MV-4-11 (cell line): ENCODE data around the gene MED27.
"Not testable (repeated sequence)": the region's sequence is repeated elsewhere in the genome, so short reads cannot be mapped to it uniquely, and the experiment has no call there.

Experiments
- DNase-seq: peaks from one replicate; lab custom pipeline; 2025; lab: John Stamatoyannopoulos, UW

MED27 gene

DNA sequence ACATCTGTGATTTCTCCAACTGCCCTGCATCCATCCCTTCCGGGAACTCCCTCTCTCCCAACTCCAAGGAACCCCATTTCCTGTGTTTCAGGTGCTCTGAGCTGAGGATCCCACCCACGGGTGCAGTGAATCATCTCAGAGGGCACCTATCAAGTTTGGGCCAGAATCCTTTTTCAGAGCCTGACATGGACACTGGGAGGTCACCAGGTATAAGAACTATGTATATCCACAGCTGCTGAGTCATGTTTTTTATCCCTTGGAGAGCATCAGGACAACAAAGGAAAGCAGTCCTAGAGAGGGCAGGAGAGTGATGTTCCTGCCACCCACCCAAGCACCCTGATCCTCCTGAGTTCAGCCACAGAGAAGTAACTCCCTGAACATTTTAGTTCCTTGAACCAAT lies 3.8 kb downstream of the MED27 start:
- DNase-seq, result no peak

DNA sequence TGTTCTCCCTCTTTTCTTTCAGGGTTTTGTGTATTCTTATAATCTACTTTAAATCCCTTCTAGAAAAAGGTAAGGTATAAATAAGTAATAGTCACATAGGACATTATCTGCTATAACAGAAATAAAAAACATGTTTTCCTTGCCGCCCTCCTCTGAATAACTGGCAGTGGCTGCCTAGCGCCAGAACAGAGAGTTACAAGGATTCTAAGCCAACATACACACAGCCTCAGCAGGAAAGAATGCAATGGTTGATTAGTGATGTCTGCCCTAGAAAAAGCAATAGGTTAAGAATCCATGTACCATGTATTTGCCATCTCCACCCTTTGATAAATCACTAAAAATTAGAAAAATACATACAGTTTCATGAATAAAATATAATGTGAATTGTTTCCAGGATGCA lies 4.9 kb downstream of the MED27 start:
- no peak for DNase-seq

DNA sequence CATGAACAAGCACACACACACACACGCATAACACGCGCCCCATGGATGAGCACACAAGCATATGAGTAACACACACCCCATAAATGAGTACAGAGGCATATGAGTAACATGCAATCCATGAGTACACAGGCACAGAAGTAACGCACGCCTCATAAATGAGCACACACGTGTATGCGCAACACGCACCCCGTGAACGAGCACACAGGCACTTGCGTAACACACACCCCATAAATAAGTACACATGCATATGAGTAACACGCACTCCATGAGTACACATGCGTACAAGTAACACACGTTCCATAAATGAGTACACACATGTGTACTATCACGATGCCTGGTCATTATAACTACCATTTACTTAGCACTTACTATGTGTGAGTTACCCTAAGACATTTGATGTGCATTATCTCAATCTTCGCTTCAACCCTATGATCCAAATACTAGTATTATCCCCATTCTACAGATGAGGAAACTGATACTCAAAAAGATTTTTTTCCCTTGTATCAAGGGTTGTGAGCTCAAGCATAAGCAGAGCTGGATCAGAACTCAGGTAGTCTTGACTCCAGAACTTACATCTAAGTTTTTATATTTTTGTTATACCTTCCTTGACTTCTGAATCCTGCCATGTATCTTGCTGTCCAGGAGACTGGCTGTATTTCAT lies 7.7 kb downstream of the MED27 start:
- DNase-seq, result no peak

DNA sequence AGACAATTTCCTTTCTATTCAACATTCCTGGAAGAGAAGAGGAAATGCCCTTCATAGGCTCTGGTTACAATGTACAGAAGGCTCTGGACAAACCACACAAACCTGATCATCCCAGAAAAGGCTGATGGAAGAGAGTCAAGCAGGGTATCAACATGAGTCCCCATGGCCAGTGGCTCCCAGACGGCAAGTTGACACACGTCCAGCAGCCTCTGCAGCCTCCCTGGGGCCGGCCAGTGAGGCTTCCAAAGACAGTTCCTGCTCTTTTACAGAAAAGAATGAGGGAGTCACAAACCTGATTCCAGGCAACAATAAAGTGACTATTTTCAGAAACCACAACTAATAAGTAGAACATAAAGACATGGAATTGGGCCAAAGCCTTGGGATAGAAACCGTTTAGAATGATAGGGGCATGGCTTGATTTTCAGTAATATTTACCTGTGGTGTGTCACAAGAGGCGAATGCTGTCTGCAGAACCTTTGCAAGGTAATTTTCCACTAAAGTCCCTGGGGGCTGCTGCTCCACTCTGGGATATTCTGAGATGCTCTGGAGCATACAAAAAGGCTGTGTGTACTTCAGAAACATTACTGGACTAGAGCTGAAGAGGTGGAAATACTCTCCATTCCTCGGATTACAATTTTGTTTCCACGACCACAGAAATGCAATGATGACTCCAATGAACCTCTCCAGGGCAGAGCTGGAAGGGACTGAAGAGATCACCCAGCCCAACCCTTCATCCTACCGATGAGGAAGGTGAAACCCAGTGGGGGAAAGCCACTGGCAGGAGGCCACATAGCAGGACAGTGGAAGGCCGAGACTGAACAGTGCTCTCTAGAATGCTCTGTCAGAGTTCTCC lies 10.4 kb downstream of the MED27 start:
- DNase-seq, result no peak

DNA sequence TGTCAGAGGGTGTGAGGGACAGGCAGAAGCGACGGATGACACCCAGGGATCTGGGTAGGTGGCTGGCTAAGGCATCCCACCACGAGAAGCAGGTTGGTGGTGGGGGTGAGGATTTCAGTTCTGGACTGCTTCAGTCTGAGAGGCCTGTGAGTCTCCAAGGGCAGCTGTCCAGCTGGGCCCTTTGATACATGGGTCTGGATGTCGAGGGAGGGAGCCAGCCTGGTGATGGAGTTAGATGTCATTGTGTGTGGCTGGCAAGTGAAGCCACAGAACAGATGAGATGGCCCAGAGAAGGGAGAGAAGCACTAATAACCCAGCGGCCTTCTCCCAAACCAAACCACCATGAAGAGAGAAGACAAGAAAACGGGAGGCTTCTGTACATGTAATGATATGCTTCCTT lies 11.1 kb downstream of the MED27 start:
- DNase-seq, result no peak

DNA sequence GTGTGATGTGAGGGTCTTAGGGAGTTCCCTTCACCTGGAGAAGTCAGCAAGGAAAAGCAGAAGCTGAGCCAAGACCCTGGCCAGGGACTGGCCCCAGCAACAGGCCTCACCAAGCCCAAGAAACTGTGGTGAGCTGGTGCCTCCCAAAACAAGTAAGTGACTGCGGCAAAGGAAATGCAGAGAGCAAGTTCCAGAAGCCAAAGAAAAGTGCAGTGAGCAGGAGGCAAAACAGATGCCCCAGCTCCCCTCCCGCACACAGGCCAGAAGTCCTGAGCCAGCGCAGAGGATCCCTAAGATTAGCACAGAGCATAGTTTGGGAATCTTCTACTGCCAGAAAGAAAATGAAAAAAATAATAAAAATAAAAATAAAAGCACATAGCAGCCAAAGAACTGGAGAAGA lies 13.2 kb downstream of the MED27 start:
- no peak for DNase-seq

DNA sequence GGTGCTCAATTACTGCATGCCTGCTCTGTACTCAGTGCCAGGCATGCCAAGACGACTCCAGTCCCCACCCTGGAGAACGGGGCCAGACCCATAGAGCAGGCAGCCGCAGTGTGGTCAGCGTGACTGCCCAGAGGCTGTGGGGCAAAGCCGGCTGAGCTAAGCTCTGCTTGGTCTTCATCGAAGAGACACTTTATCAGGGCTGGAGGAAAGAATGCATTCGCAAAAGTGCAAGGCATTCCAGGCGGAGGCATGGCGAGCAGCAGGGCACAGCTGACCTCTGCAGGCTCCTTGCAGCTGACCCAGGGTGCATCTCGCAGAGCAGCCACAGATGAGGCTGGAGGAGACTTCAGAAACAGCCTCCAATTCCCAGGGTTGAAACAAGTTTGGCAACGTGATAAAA lies 13.6 kb downstream of the MED27 start:
- DNase-seq, result no peak

DNA sequence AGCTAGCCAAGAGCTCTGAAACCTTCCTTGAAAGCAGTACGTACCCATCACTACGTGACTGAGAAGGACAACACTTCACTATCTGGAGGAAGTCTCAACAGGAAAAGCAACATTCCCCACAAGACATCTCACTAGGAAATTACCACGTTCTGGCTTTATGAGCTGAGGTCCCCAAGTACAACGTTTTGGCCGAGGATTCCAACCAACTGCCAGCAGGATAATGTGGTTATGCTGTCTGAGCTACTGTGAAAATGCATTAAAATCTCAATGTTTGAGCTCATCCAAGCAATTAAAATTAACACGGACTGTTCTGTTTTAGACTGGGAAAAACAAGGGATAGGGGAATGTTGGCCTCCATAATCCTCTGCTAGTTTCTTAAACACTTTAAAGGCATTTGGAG lies 16.4 kb downstream of the MED27 start:
- DNase-seq, result no peak

DNA sequence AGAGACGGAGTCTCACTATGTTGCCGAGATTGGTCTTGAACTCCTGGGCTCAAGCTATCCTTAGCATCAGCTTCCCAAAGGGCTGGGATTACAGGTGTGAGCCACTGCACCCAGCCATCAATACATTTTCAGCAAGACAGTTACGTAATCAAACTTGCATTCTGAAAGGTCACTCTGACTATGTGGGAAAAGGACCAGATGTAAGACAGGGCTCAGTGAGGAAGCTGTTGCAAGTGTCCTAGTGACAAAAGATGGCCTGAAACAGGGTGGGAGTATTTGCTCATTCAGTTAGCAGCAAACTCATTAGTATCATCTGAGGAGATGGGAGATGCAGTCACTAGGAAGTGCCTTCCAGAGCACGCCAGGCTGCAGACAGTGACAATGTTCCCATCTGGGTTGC lies 16.9 kb downstream of the MED27 start:
- DNase-seq, result no peak

DNA sequence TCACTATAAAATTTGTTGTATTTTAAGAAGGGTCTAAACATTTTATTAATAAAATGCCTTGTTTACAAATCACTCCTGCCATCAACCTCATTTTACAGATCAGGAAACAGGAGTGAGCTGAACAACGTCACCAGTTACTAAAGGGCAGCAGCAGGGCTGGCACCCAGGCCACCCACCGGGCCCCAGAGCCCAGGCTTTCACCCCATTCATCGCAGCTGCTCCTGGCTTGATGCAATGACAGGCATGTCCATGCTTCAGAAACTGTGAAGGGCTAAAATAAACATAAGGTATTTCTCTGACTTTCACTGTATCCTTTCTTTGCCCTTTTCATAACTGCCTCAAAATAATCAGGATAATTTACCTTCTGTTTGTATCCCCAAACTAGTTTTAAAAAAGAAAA lies 18.1 kb downstream of the MED27 start:
- DNase-seq, result no peak

DNA sequence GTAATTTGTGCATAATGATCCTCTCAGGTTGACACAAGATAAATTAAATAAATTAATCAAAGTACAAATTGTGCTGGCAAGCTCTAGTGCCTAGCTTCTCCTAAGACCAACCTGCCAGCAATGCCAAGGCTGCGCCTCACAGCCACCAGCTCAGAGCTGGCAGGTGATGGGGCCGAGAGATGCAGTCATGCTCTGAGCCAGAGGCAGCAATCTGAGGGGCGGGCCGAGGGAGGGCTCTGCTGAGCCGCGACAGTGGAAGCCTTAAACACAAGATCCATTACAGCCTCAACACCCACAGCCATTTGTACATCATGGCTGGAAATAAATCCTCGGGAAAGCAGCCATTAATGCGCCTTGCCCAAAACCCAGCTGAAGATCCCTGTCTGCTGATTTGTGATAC lies 20.3 kb downstream of the MED27 start:
- DNase-seq, result no peak

DNA sequence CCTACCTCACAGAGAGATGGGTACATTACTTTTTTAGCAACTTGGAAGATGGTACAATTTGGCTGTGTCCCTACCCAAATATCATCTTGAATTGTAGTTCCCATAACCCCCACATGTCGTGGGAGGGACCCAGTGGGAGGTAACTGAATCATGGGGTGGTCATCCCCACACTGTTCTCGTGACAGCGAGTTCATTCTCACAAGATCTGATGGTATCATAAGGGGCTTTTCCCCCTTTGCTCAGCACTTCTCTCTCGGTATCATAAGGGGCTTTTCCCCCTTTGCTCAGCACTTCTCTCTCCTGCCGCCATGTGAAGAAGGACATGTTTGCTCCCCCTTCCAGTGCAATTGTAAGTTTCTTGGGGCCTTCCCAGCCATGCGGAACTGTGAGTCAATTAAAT lies 21.4 kb downstream of the MED27 start:
- not testable (repeated sequence) for DNase-seq

DNA sequence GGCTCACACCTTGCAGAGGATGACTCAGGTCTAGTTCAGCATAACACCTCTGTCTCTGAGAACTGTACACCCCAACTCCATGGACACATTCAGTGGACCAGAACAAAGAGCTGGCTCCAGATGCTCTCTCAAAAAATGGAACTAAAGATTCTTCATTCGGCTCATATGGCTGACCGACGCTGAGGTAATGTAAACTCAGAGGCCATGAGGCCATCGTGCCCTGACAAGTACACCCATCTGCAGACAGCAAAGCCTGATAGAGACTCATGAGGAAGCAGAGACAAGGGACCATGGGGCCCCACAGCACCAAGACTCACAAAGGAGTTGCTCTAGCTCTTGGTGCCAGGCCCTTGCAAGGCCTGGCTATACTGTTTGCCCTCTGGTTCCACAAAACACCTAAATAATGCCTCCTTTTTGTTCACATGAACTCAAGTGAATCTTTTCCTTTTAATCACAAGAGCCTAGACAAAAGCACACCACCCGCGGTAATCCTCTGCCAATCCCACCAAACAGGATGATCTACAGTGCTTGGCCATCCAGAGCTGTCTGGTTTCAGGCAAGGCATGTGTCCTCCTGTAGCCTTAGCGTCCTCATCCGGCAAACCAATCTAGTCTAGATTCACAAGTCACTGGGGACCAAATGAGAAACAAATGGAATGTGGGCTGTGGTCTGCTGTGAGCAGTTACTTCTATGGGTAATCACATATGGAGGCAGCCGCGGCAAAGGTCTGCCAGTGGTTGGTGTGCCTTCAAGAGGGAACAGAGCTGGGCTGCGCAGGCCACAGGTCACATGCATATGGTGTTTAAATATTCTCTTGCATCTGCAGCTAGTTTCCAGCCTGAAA lies 22.7 kb downstream of the MED27 start:
- DNase-seq, result no peak

DNA sequence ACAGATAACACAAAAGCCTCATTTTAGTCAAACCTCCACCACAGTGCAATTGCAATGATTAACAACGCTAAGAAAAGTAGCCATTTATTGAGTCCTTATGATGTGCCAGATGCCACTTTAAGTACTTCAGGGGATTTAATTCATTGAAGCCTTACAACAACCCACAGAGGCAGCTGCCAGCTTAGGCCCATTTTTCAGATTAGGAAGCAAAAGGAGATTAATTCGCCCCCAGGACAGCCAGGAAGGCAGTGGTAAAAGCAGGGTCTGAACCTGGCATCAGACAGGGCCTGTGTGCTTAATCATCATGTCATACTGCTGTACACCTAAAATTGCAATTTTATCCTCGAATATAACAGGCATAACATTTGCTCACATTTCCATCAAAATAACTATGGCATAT lies 23.9 kb downstream of the MED27 start:
- no peak for DNase-seq

DNA sequence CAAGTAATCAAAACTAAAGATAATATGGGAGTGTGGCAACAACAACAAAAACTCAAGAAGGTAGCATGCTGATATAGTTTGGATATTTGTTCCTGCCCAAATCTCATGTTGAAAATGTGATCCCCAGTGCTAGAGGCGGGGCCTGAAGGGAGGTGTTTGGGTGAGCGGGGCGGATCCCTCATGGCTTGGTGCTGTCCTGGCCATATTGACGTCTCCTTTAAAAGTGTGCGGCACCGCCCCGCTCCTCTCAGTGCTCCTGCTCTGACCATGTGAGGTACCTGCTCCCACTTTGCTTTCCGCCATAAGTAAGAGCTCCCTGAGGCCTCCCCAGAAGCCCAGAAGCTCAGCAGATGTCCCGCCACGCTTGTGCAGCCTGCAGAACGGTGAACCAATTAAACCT lies 25.6 kb downstream of the MED27 start:
- no peak for DNase-seq

DNA sequence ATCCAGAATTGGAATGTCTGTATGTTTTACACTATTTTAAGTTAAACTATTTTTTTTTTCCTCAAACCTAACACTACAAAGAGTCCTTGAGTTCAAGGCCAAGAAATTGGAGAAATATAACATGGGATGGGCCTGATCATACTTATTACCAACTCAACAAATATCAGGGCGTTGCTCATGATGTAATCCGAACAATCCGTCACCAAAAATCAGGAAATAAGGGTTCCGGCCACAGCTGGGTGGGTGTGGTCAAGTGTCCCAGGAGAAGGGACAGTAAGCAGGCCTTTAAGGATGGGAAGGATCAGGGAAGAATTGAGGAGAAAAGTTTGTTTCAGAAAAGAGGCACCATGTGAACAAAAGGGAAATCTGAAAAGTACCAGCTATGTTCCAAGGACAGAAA lies 29.8 kb downstream of the MED27 start:
- DNase-seq, result no peak

DNA sequence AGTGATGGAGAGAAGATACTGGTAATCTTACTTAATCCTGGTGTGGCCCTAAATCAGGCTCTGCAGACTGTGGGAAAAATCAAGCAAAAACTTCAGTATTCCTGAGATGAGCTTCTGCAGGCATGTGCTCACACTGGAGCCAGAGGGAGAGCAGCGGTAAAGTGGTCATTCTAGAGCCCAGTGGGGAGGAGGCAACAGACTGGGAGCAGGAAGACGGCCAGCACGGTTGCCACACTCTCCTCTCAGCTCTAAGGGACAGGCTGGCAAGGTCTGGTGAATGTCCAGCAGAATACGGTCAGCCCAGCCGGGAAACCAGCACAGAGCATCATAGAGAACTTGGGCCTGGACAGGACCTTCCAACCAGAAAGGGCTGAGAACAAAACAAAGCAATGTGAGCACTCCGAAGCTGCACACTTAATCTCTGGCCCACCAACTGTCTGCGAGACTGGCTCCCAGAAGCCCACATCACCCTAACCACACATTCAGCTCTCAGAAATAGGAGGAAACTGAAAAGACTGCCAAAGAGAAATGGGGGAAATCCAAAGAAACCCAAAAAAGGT lies 30.3 kb downstream of the MED27 start:
- no peak for DNase-seq

DNA sequence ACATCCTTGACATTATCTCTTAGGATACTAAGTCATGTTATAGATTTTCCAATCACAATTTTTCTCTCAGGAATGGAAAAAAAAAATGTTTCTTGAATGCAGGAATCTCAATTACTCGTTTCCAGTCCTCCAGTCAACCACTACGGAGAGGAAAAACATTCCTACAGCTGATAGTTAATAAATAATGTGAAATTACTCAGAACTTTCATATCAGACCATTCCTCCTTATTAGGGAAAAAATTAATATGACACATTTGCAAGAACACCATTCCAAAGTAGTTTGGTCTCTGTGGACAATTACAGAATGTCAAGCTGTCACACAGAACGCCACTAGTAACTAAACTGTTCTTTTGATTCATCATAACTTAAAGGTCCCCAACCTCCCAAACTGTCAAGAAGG lies 31.5 kb downstream of the MED27 start:
- DNase-seq, result no peak

DNA sequence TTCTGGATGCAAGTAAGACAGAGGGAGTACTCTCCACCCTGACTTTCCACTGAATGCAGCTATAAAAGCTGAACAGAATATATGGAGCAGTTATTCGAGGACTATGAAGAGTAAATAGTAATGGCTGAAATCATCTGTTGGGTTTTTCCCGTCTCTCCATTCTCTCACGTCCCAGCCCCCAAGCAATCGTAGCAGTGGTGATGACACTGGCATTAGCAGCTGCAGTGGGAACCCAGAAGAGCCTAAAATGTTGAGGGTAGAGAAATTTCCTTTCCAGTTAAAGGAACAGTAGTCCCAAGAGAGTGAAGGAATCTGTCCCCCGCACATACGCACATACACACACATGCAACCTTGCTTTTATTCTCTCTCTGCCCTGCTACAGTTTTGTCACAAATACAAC lies 33.2 kb downstream of the MED27 start:
- DNase-seq, result no peak

DNA sequence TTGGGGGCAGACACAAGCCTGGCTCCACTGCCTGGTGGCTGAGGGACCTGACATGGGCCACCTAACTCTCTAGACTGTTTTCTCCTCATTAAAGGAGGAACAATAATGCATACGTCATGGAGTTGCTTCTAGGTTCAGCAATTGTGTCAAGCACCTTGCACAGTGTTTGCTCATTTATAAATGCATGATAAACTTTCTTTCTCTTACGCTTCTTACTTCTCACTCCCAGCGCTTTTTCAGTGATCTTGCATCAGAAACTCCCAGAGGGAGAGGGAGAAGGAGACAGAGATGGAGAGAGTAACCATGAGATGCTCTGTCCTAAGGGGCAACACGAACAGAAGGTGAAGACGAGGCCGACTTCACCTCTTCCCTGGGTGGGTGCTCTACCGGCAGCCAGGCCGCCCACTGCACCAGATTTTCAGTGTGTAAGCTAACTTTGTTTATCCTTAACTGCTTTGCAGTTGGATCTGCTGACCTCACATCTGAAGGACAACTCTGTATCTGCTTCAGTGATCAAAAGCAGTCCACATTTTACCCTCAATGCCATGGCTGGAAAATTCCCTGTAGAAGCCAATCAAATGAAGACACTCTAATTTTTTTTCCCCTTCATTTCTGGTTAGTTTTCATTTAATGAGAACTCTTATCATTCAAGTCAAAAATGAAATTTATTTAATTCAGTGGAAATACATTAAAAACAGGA lies 35.3 kb downstream of the MED27 start:
- DNase-seq, result no peak

DNA sequence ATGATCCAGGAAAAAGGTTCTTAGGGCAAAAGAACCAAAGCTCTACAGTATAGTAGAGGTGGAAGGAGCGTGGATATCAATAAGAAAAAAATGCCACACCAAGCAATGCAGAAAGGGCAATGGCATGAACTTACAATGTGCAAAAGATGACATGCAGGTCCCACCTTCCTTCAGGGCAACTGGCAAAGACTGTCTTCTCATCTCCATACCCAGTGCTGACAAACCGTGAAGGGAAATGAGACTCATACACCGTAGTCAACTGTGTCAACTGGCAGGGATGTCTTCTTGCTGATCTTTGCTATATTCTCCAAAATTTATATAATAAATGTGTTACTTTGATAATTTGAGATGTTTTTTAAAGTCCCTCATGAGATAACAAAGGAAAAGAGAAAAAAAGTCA lies 36.0 kb downstream of the MED27 start:
- DNase-seq, result no peak

DNA sequence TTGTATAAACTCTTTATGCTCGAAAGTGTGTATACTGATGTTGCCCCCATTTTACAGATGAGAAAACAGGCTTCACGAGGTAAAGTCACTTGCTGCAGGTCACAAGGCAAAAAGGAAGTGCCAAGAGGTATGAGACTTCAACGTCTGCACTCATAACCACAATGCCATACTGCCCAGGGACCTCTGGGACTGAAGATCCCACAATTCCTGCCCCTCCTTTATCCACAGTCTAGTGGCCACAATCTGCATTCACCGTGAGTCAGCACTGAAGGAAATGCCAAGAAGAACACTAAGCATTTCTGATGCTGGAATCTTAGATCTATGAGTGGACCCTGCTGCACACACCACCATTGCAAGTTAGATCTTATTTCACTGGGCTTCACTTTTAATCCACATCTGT lies 37.3 kb downstream of the MED27 start:
- DNase-seq, result no peak
